ENCODE measurements around the gene TMED10. TPM values are rescaled to one million over a fixed set of nuclear protein-coding genes. Genes with fewer than 3 reads are reported as not detected.

Gene TMED10
- total RNA-seq, 1 donor from 2014 or later = 237 TPM

DNA sequence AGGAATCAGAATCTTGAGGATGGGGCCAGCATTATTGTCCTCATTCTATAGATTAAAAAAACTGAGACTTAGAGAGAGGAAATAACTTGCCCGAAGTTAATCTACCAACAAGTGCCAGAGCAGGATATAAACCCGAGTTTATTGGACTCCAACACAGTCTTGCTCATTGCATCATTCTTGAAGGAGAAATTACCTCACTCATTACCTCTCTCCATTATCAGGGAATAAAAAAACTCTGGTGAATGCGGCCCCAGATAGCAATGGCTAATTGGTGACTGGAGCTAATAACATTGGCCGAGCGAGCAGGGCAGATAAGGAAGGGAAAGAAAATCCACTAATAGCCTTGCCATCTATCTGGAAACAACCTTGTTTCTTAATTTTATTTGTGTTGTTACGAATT lies 24.7 kb upstream of the TMED10 start:
- TF ChIP-seq, protein P1, sequence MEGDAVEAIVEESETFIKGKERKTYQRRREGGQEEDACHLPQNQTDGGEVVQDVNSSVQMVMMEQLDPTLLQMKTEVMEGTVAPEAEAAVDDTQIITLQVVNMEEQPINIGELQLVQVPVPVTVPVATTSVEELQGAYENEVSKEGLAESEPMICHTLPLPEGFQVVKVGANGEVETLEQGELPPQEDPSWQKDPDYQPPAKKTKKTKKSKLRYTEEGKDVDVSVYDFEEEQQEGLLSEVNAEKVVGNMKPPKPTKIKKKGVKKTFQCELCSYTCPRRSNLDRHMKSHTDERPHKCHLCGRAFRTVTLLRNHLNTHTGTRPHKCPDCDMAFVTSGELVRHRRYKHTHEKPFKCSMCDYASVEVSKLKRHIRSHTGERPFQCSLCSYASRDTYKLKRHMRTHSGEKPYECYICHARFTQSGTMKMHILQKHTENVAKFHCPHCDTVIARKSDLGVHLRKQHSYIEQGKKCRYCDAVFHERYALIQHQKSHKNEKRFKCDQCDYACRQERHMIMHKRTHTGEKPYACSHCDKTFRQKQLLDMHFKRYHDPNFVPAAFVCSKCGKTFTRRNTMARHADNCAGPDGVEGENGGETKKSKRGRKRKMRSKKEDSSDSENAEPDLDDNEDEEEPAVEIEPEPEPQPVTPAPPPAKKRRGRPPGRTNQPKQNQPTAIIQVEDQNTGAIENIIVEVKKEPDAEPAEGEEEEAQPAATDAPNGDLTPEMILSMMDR (IDR thresholded peaks at IDR 0.05; ENCODE audit: unreplicated experiment) = no peak
- Mint-ChIP-seq H3K27me3 (ENCODE audit: low read depth) (no peaks in the 10 kb centered on the region), H3K4me1 (peaks cover 47% of the 10 kb centered on the region), H3K36me3 (no peaks in the 10 kb centered on the region), H3K9me3 (no peaks in the 10 kb centered on the region), H3K27ac (peak overlapping the region; percentile 30), H3K4me3 (no peak overlapping the region)
- no peak for DNase-seq (ENCODE audit: low spot score in 2 of 2, unreplicated experiment in 2 of 2)

DNA sequence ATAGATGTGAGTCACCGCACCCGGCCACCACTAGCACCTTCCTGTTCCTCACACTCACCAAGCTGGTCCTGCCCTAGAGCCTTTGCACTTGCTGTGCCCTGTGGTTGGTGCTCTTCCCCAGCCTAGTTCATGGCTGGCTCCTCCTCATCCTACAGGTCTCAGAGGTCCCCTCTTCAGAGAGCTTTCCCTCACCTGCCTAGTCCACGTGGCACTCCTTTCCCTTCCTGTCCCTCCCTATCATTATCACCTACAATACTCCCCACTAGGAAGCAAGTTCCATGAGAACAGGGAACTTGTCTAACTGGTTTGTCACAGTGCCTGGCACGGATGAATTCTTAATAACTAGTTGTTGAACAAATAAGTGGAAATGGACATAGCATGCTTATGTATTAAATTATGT lies 24.0 kb upstream of the TMED10 start:
- H3K27me3 Mint-ChIP-seq (ENCODE audit: low read depth) = no peaks in the 10 kb centered on the region
- DNase-seq (ENCODE audit: low spot score in 2 of 2, unreplicated experiment in 2 of 2) = no peak
- TF ChIP-seq, protein P1 (IDR thresholded peaks at IDR 0.05; ENCODE audit: unreplicated experiment) = no peak
- no peak overlapping the region for H3K4me3 Mint-ChIP-seq
- H3K4me1 Mint-ChIP-seq = peaks cover 48% of the 10 kb centered on the region
- H3K27ac Mint-ChIP-seq = peak overlapping the region; percentile 72
- H3K36me3 Mint-ChIP-seq = no peaks in the 10 kb centered on the region
- no peaks in the 10 kb centered on the region for H3K9me3 Mint-ChIP-seq

DNA sequence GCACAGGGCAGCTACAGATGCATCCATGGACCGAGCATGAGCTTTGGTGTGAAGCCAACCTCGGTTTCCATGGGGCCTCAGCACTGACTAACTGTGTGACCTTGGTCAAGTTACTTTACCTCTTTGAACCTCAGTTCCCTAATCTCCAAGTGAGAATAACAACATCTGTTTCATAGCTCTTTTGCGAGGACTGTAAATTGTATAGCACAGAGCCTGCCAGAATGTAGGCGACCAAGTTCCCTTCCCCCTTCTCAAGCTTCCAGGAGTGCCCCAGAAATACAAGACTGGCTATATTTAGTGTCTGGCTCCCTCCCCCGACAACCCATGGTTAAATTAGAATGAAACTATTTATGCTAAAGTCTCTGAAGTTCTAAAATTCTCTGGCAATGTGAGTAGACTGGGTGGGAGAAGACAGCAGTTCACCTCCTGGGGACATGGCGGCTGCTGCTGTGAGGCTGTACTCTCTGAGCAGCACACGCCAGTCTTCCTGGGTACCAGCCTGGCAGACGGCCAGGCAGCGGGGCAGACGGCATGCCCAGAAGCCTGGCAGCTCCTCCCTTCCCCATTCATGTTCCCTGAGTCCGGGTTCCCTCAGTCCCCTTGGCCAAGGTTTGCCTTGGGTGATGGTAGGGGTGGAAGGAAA lies 22.0 kb upstream of the TMED10 start:
- H3K36me3 Mint-ChIP-seq = no peaks in the 10 kb centered on the region
- DNase-seq (ENCODE audit: low spot score in 2 of 2, unreplicated experiment in 2 of 2) = no peak
- H3K4me3 Mint-ChIP-seq = no peak overlapping the region
- H3K27ac Mint-ChIP-seq = peak overlapping the region; percentile 26
- no peaks in the 10 kb centered on the region for H3K9me3 Mint-ChIP-seq
- no peaks in the 10 kb centered on the region for H3K27me3 Mint-ChIP-seq (ENCODE audit: low read depth)
- peaks cover 38% of the 10 kb centered on the region for H3K4me1 Mint-ChIP-seq
- TF ChIP-seq, protein P1 (IDR thresholded peaks at IDR 0.05; ENCODE audit: unreplicated experiment) = no peak

DNA sequence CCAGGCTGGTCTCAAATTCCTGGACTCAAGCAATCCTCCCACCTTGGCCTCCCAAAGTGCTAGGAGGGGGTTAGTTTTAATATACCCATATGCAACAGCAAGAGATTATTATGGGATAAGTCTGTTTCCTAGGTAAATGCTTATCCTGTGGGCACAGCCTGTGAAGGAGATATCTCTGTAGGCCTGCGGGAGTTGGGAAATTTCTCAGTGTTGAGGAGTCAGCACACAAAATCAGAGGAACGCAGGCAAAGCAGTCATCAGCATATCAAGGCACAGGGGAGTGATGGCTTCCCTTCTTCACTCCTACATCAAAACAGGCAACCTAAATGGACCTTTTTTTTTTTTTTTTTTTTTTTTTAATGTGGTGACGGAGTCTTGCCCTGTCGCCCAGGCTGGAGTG lies 20.9 kb upstream of the TMED10 start:
- Mint-ChIP-seq H3K27me3 (ENCODE audit: low read depth) (no peaks in the 10 kb centered on the region), H3K9me3 (no peaks in the 10 kb centered on the region), H3K4me3 (no peak overlapping the region), H3K36me3 (no peaks in the 10 kb centered on the region), H3K4me1 (peaks cover 37% of the 10 kb centered on the region), H3K27ac (no peak overlapping the region)
- TF ChIP-seq, protein P1 (IDR thresholded peaks at IDR 0.05; ENCODE audit: unreplicated experiment) = no peak
- DNase-seq (ENCODE audit: low spot score in 2 of 2, unreplicated experiment in 2 of 2) = no peak

DNA sequence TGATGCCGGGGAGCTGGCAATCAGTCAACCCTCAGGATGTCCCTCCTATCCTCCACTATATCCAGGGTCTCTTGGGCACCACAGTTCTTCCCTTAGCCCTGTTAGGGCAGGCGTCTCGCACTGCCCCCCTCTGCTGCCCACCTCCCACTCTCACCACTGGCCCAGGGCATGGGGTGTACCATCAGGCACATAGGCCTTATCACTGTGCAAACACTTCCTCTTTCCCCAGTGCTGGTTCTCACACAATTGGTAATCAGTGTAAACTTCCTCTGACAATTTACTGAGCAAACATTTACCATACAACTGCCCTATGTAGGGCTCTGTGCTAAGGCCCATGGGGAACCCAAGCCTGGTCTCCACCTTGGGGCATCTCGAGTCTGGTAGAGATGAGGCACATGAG lies 20.1 kb upstream of the TMED10 start:
- Mint-ChIP-seq H3K36me3 (no peaks in the 10 kb centered on the region), H3K27me3 (ENCODE audit: low read depth) (no peaks in the 10 kb centered on the region), H3K4me3 (no peak overlapping the region), H3K27ac (no peak overlapping the region), H3K9me3 (no peaks in the 10 kb centered on the region), H3K4me1 (peaks cover 37% of the 10 kb centered on the region)
- no peak for DNase-seq (ENCODE audit: low spot score in 2 of 2, unreplicated experiment in 2 of 2)
- TF ChIP-seq, protein P1 (IDR thresholded peaks at IDR 0.05; ENCODE audit: unreplicated experiment) = no peak

DNA sequence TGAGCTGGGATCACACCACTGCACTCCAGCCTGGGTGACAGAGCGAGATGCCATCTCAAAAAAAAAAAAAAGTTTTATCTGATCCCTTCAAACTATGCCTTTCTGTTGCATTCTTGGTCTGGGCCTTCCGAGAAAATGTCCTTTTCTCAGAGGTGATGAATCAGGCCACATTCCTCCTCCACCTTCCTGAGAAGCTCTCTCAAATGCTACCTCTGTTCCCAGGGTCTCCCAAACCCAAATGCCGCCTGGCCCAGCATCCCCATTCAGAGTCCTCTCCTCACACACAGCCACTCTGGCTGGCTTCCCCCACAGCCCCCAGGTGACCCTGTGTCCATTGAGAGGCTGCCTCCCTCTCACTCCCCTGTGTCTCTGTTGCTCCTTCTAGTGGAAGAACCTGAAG lies 19.7 kb upstream of the TMED10 start:
- Mint-ChIP-seq H3K4me3 (no peak overlapping the region), H3K27me3 (ENCODE audit: low read depth) (no peaks in the 10 kb centered on the region), H3K9me3 (no peaks in the 10 kb centered on the region), H3K27ac (no peak overlapping the region), H3K36me3 (no peaks in the 10 kb centered on the region), H3K4me1 (peaks cover 34% of the 10 kb centered on the region)
- TF ChIP-seq, protein P1 (IDR thresholded peaks at IDR 0.05; ENCODE audit: unreplicated experiment) = no peak
- no peak for DNase-seq (ENCODE audit: low spot score in 2 of 2, unreplicated experiment in 2 of 2)
